GM18526 (cell line): ENCODE data around the gene IL1RAPL1.

ENCODE experiments used
- POLR2A ChIP-seq: IDR thresholded peaks from 3 replicates; pipeline ENCODE4 v1.6.1; 2011; ENCODE audit not compliant: insufficient read length; ENCODE audit errors: extremely low read depth

The IL1RAPL1 gene

GRCh38 chrX:28586981-28587551 lies at the start of gene IL1RAPL1:
Gene IL1RAPL1 (plus strand): TSS chrX:28587446.
- TF ChIP-seq POLR2A, result no peak

GRCh38 chrX:28542791-28543190 lies 44.5 kb upstream of the IL1RAPL1 start:
- TF ChIP-seq POLR2A, result no peak

DNA sequence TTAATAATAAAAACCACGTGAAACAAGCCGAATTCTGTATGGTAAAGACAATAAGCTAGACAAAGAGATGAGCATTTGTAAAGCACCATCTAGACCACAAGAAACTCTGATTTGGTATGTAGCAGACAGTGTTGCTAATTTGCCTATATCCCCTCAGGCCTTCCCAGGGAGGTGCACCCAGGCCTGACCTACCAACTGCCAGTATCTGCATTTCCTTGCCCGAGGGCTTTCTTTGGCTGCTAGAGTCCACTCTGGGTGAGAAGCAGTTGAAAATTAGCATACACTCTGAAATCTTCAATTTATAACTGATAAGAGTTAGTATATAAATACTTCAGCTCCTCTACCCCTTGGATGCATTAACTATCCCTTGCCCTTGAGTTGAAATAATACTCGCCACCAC lies 37.4 kb upstream of the IL1RAPL1 start:
- TF ChIP-seq POLR2A, result no peak

DNA sequence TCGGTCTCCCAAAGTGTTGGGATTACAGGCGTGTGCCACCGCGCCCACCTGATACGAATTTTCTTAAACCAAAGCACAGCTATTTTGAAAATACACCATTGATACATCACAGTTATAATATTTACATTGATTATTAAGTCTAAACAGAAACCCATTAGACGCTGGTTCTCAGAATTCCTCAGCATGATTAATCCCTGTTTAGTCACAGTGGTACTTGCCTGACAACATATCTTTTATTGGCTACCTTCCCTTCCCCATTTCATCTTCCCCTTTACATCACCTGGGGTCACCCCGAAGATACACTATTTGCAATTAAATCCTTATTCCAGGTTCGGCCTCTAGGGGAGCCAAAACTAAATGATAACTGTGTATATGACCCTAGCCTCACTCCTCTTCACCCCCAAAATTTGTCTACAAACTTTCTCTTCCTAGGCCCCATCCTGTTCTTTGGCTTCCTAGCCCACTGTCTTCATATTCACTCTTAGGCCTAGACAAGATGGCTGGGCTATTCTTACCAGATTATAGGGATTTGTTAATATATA lies 36.8 kb upstream of the IL1RAPL1 start:
- TF ChIP-seq POLR2A, result no peak

DNA sequence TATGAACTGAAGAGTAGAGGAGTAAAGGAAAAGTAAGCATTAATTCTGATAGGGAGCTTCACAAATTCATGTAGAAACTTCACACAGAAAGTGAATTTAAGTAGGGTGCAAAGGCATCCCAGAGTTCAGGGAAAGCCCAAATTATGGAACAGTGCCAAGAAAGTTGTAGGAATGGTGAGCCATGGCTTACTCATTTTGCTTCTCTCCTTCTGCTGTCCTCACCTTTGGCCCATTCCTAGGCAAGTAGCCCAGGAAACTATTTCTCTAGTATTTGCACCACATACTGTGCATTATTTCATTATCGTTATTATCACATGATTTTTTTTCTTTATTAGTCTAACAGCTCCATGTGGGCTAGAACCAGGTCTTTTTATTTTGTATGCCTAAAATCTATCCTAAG lies 34.9 kb upstream of the IL1RAPL1 start:
- TF ChIP-seq POLR2A, result no peak

GRCh38 chrX:28552882-28553829 lies 34.1 kb upstream of the IL1RAPL1 start:
- TF ChIP-seq POLR2A, result no peak

DNA sequence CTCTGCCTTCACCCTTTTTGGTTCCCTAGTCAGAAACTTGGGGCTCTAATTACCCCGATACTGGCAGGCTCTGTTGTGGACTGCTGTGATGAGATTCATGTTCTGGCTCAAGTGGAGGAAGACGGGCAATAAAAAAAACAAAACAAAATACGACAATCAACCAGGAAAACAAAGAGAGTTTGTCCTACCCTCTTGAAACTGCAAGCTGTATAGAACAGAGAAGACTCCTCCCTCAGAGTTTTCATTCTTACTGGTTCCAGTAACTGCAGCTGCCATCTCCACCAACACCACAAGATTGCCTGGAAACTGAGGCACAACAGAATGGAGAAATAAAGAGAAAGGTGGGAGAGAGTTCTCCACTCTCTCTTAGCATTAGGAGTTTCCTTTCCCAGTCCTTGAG lies 11.1 kb upstream of the IL1RAPL1 start:
- TF ChIP-seq POLR2A, result no peak

- TF ChIP-seq POLR2A, result no peak
These were observed 5.7 kb upstream of the IL1RAPL1 start for GRCh38 chrX:28581522-28581921.

- TF ChIP-seq POLR2A, result no peak
These were observed 4.7 kb upstream of the IL1RAPL1 start for GRCh38 chrX:28582511-28582910.

DNA sequence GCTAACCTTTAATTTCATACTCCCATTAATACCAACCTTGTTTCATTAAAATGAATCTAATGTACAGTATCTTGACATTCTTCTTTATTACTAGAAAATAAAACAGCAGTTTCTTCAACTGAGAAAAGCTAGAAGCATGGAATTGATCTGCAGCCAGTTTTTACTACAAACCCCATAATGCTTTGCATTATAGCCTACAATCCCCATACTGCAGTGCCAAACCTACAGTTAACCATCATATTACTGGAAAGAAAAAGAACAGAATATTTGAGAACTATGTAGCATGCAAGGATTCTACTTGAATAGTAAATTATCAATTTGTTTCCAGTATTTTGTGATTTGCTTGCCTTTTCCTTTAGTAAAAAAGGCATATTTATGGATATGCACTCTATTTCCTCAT lies 3.2 kb upstream of the IL1RAPL1 start:
- TF ChIP-seq POLR2A, result no peak

DNA sequence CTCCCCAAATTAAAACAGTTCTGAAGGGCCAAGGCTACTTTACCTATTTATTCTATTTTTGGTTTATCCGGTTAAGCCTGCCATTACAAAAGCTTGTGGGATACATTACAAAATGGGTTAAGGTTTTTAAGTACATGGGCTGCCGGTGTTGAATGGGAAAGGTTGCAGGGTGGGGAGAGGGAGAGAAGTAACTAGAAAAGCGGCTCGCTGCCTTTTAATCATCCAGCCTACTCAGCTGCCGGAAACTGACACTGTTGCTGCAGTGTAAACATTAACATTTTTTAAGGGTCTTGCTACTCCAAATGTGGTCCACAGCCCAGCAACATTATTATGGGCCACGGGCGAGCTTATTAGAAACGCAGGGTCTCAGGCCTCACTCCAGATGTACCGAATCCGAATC lies 1.5 kb upstream of the IL1RAPL1 start:
- no peak for TF ChIP-seq POLR2A

GRCh38 chrX:28586286-28586685 lies 960 bp upstream of the IL1RAPL1 start:
- no peak for TF ChIP-seq POLR2A

- TF ChIP-seq POLR2A, result no peak
These were observed 1.8 kb downstream of the IL1RAPL1 start for GRCh38 chrX:28589046-28589445.

GRCh38 chrX:28590396-28590795 lies 3.1 kb downstream of the IL1RAPL1 start:
- no peak for TF ChIP-seq POLR2A

DNA sequence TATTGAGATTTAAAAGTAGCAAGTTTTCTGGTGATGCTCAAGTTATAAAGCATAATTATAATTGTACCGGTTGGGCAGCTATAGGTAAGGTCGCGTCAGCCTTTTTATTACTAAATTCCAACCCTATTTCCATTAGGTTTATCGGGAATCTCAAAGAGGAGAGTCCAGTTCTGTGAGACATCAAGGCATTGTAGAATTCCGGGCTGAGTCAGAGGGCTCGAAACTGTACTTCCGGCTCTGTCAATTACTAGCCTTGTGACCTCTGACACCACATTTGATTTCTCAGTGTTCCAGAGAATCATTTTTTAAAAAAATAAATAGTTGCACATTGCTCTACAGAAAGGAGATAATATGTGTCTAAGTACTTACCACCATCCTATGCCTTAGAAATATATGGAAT lies 4.3 kb downstream of the IL1RAPL1 start:
- no peak for TF ChIP-seq POLR2A

DNA sequence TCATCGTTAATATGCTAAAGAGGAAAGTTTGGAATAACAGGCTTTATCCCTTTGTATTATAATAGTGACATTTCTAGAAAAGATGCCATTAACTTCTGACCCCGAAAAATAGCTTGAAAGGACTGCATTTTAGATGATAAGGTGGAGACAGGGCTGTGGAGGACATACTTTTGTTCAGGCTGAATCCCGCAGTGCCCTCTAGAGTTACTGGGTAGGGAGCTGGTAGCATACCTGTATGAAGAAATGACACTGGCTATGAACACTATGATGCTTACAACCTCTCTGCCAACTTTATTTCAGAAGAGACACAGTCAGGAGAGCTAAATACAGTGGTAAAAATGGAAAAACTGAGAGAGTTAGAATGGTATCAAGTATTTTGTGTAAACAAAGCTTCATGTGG lies 8.1 kb downstream of the IL1RAPL1 start:
- TF ChIP-seq POLR2A, result no peak
